ENCODE results near the gene SPZ1. TPM values are rescaled to one million over a fixed set of nuclear protein-coding genes. Genes with fewer than 3 reads are reported as not detected.

SPZ1 gene
- total RNA-seq, 1 donor: not detected

DNA sequence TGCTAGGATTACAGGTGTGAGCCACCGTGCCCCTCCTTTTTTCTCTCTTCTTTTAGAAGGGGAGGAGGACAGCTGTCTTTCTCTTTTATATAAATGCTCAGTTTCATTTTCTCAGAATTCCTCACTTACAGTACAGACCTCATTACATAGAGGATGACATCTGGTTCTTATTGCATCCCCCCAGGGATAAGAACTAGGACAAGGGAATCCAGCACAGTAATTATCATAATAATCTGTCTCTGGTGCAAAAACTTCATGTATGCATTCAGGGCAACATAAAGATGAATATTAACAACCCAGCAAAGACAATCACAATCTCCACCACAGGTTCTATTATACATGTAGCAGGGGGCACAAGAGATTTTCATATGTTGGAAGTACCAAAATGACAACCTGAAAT is 5.1 kb downstream of the SPZ1 start:
- Histone ChIP-seq H3K27ac (ENCODE audit: low read depth, low read length) (no peak overlapping the region), H2AFZ (ENCODE audit: low read length) (no peak overlapping the region), H3K9me3 (ENCODE audit: low read depth, low read length) (no peaks in the 10 kb centered on the region), H3K27me3 (ENCODE audit: insufficient read depth, low read length) (peaks cover 18% of the 10 kb centered on the region), H3K79me2 (ENCODE audit: insufficient read depth, low read length) (no peaks in the 10 kb centered on the region), H3K36me3 (ENCODE audit: insufficient read depth, low read length) (no peaks in the 10 kb centered on the region), H4K20me1 (ENCODE audit: insufficient read depth, low read length) (no peaks in the 10 kb centered on the region), H3K4me2 (ENCODE audit: insufficient read depth, low read length) (no peak overlapping the region), H3K4me1 (ENCODE audit: insufficient read depth, low read length) (no peaks in the 10 kb centered on the region), H3K4me3 (ENCODE audit: insufficient read depth, low read length) (no peak overlapping the region)
- no peak for DNase-seq (ENCODE audit: insufficient read length, low spot score, missing footprints)
- TF ChIP-seq CTCF (IDR thresholded peaks at IDR 0.05; ENCODE audit: extremely low read depth, low read depth, low read length): no peak

DNA sequence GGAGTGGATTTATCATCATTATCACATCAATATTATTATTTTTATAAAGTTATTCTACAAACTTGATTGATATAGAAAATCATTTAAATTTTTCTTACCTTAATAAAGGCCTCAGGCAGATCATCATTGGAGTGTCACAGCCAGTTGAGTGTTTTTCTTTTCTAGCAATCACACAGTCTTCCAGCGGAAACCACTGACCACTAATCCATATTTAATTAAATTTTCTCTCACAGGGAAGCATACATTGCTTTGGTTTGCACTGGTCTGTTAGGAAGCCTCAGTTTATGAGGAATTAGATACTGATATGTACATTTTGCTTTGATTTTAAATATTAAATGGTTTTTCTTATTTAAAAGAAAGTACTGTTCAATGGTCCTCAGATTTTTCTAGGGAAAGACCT is 6.7 kb downstream of the SPZ1 start:
- TF ChIP-seq CTCF (IDR thresholded peaks at IDR 0.05; ENCODE audit: extremely low read depth, low read depth, low read length): no peak
- H2AFZ ChIP-seq (ENCODE audit: low read length): no peak overlapping the region

DNA sequence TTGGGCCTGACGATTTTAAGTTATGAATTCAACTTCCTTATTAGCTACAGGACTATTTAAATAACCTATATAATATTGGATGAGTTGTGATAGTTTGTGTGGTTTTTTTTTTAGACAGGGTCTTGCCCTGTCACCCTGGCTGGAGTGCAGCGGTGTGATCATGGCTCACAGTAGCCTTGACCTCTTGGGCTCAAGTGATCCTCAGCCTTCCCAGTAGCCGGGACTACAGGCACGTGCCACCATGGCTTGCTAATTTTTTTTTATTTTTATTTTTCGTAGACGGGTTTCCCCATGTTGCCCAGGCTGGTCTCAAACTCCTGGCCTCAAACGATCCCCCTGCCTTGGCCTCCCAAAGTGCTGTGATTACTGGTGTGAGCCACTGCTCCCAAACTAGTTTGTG is 17.6 kb downstream of the SPZ1 start:
- TF ChIP-seq CTCF (IDR thresholded peaks at IDR 0.05; ENCODE audit: extremely low read depth, low read depth, low read length): no peak
- DNase-seq (ENCODE audit: insufficient read length, low spot score, missing footprints): no peak
- H3K9me3 ChIP-seq (ENCODE audit: low read depth, low read length): no peaks in the 10 kb centered on the region

More for the DNA sequence above, 6.7 kb downstream of the SPZ1 start:
- no peaks in the 10 kb centered on the region for H3K79me2 ChIP-seq (ENCODE audit: insufficient read depth, low read length)
- DNase-seq (ENCODE audit: insufficient read length, low spot score, missing footprints): no peak
- no peaks in the 10 kb centered on the region for H3K4me1 ChIP-seq (ENCODE audit: insufficient read depth, low read length)
- H3K36me3 ChIP-seq (ENCODE audit: insufficient read depth, low read length): no peaks in the 10 kb centered on the region
- no peaks in the 10 kb centered on the region for H4K20me1 ChIP-seq (ENCODE audit: insufficient read depth, low read length)
- no peak overlapping the region for H3K27ac ChIP-seq (ENCODE audit: low read depth, low read length)
- H3K4me2 ChIP-seq (ENCODE audit: insufficient read depth, low read length): no peak overlapping the region
- H3K9me3 ChIP-seq (ENCODE audit: low read depth, low read length): no peaks in the 10 kb centered on the region
- H3K4me3 ChIP-seq (ENCODE audit: insufficient read depth, low read length): no peak overlapping the region
- H3K27me3 ChIP-seq (ENCODE audit: insufficient read depth, low read length): peaks cover 4% of the 10 kb centered on the region

DNA sequence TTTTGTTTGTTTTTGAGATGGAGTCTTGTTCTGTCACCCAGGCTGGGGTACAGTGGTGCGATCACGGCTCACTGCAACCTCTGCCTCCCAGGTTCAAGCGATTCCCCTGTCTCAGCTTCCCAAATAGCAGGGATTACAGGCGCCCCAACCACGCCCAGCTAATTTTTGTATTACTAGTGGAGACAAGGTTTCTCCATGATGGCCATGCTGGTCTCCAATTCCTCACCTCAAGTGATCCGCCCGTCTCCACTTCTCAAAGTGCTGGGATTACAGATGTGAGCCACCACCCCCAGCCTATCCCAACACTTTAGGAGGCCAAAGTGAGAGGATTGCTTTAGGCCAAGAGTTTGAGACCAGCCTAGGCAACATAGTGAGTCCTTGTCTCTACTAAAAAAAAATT is 19.3 kb downstream of the SPZ1 start:
- Histone ChIP-seq H3K27ac (ENCODE audit: low read depth, low read length) (no peak overlapping the region), H3K9me3 (ENCODE audit: low read depth, low read length) (no peaks in the 10 kb centered on the region), H3K4me2 (ENCODE audit: insufficient read depth, low read length) (no peak overlapping the region), H2AFZ (ENCODE audit: low read length) (no peak overlapping the region), H3K79me2 (ENCODE audit: insufficient read depth, low read length) (no peaks in the 10 kb centered on the region), H3K4me3 (ENCODE audit: insufficient read depth, low read length) (no peak overlapping the region), H3K4me1 (ENCODE audit: insufficient read depth, low read length) (no peaks in the 10 kb centered on the region), H3K27me3 (ENCODE audit: insufficient read depth, low read length) (peaks cover 6% of the 10 kb centered on the region), H3K36me3 (ENCODE audit: insufficient read depth, low read length) (no peaks in the 10 kb centered on the region), H4K20me1 (ENCODE audit: insufficient read depth, low read length) (no peaks in the 10 kb centered on the region)
- DNase-seq (ENCODE audit: insufficient read length, low spot score, missing footprints): no peak
- TF ChIP-seq CTCF (IDR thresholded peaks at IDR 0.05; ENCODE audit: extremely low read depth, low read depth, low read length): no peak

More for the DNA sequence above, 17.6 kb downstream of the SPZ1 start:
- Histone ChIP-seq H2AFZ (ENCODE audit: low read length) (no peak overlapping the region), H3K4me3 (ENCODE audit: insufficient read depth, low read length) (no peak overlapping the region), H3K4me2 (ENCODE audit: insufficient read depth, low read length) (no peak overlapping the region), H3K36me3 (ENCODE audit: insufficient read depth, low read length) (no peaks in the 10 kb centered on the region), H3K27ac (ENCODE audit: low read depth, low read length) (no peak overlapping the region), H3K79me2 (ENCODE audit: insufficient read depth, low read length) (no peaks in the 10 kb centered on the region), H3K4me1 (ENCODE audit: insufficient read depth, low read length) (no peaks in the 10 kb centered on the region), H3K27me3 (ENCODE audit: insufficient read depth, low read length) (peaks cover 14% of the 10 kb centered on the region), H4K20me1 (ENCODE audit: insufficient read depth, low read length) (no peaks in the 10 kb centered on the region)
